GM18951 (cell line): ENCODE measurements around the gene MINDY4.

Experiments
- POLR2A ChIP-seq: IDR thresholded peaks from 4 replicates; pipeline ENCODE4 v1.6.1; 2011; ENCODE audit warnings: mild to moderate bottlenecking; ENCODE audit not compliant: insufficient read length, insufficient read depth; ENCODE audit errors: extremely low read depth
- in situ Hi-C: fragments of 300-500 bp; cut with MboI; formaldehyde crosslinking; loops from one replicate; pipeline ENCODE4 v1.12.0; 2022; ENCODE audit warnings: low sequenced_read_pairs, mixed read lengths, inconsistent platforms; ENCODE audit not compliant: unreplicated experiment

Gene MINDY4

GRCh38 chr7:30931161-30931928 is 160.1 kb downstream of the MINDY4 start:
- TF ChIP-seq POLR2A: no peak
- in situ Hi-C loops: no loop called here

GRCh38 chr7:30931929-30932540 is 160.8 kb downstream of the MINDY4 start:
- in situ Hi-C loops: no loop called here
- no peak for TF ChIP-seq POLR2A

GRCh38 chr7:30932562-30932961 is 161.3 kb downstream of the MINDY4 start:
- in situ Hi-C loops: no loop called here
- TF ChIP-seq POLR2A: no peak

- TF ChIP-seq POLR2A: no peak
- in situ Hi-C loops: no loop called here
Measured at GRCh38 chr7:30933124-30933974, 162.1 kb downstream of the MINDY4 start.

- in situ Hi-C loops: no loop called here
- TF ChIP-seq POLR2A: no peak
Measured at GRCh38 chr7:30934225-30934624, 163.0 kb downstream of the MINDY4 start.

- TF ChIP-seq POLR2A: no peak
Measured at GRCh38 chr7:30934732-30935568, 163.7 kb downstream of the MINDY4 start.

GRCh38 chr7:30935569-30935877 is 164.3 kb downstream of the MINDY4 start:
- in situ Hi-C loops: no loop called here
- no peak for TF ChIP-seq POLR2A

More at GRCh38 chr7:30934732-30935568, 163.7 kb downstream of the MINDY4 start:
- in situ Hi-C loops: no loop called here

GRCh38 chr7:30936650-30937245 is 165.5 kb downstream of the MINDY4 start:
- no peak for TF ChIP-seq POLR2A
- in situ Hi-C loops: no loop called here

GRCh38 chr7:30937416-30937815 is 166.2 kb downstream of the MINDY4 start:
- TF ChIP-seq POLR2A: no peak

GRCh38 chr7:30938435-30939316 is 167.5 kb downstream of the MINDY4 start:
- no peak for TF ChIP-seq POLR2A
- in situ Hi-C loops: no loop called here

More at GRCh38 chr7:30937416-30937815, 166.2 kb downstream of the MINDY4 start:
- in situ Hi-C loops: no loop called here

- in situ Hi-C loops: no loop called here
- TF ChIP-seq POLR2A: no peak
Measured at GRCh38 chr7:30941582-30942323, 170.5 kb downstream of the MINDY4 start.
